Esophagus muscularis mucosa (tissue), 4 donors: ENCODE results near the gene NSMCE1.

Source experiments
- CTCF ChIP-seq, 3 experiments: fragments of 200-600 bp in 2 of 3; fragments of 450-650 bp in 1 of 3; sonication (generic) in 2 of 3; IDR thresholded peaks; one replicate each; pipeline ENCODE4 v1.5.1; 2017 to 2019; ENCODE audit warnings: antibody characterized with exemption in 3 of 3, mild to moderate bottlenecking in 2 of 3, moderate library complexity in 1 of 3
- EP300 ChIP-seq: sonication (generic); formaldehyde crosslinking; IDR thresholded peaks from one replicate; pipeline ENCODE4 v1.6.1; 2017; ENCODE audit warnings: antibody characterized with exemption
- POLR2A ChIP-seq: fragments of 450-650 bp; IDR thresholded peaks from one replicate; pipeline ENCODE4 v1.6.1; 2017; ENCODE audit warnings: antibody characterized with exemption, moderate library complexity, mild to moderate bottlenecking, low read depth
- POLR2AphosphoS5 ChIP-seq, 2 donors: sonication (generic); formaldehyde crosslinking; IDR thresholded peaks; one replicate each; pipeline ENCODE4 v1.6.1; 2017; ENCODE audit warnings: antibody characterized with exemption in 2 of 2

GRCh38 chr16:27195076-27195741, 73.4 kb downstream of the NSMCE1 start:
- TF ChIP-seq CTCF (IDR thresholded peaks at IDR 0.05) = no peak
- no peak for TF ChIP-seq EP300
- TF ChIP-seq POLR2A = no peak
- no peak for TF ChIP-seq POLR2AphosphoS5 (IDR thresholded peaks at IDR 0.05)
